Vagina (tissue), 2 donors: Measurements from ENCODE around the gene MOCS1.

Source experiments
- POLR2A ChIP-seq, 2 donors: fragments of 450-650 bp; IDR thresholded peaks; one replicate each; pipeline ENCODE4 v1.6.1; 2017; ENCODE audit warnings: antibody characterized with exemption in 2 of 2, mild to moderate bottlenecking in 2 of 2, moderate library complexity in 2 of 2
- POLR2AphosphoS5 ChIP-seq, 2 donors: sonication (generic); formaldehyde crosslinking; IDR thresholded peaks; one replicate each; pipeline ENCODE4 v1.9.0; 2017; ENCODE audit warnings: antibody characterized with exemption in 2 of 2, mild to moderate bottlenecking in 2 of 2, low read depth in 1 of 2; ENCODE audit not compliant: insufficient read depth in 1 of 2
- TF ChIP-seq, protein P1 (sequence below), 3 experiments: fragments of 450-650 bp in 2 of 3; fragments of 200-600 bp in 1 of 3; sonication (generic) in 1 of 3; IDR thresholded peaks; one replicate each; pipeline ENCODE4 v1.5.1; 2017 to 2019; ENCODE audit warnings: antibody characterized with exemption in 3 of 3, mild to moderate bottlenecking in 2 of 3, moderate library complexity in 2 of 3

GRCh38 chr6:39930540-39930939 lies 3.7 kb downstream of the MOCS1 start:
- TF ChIP-seq, protein P1, sequence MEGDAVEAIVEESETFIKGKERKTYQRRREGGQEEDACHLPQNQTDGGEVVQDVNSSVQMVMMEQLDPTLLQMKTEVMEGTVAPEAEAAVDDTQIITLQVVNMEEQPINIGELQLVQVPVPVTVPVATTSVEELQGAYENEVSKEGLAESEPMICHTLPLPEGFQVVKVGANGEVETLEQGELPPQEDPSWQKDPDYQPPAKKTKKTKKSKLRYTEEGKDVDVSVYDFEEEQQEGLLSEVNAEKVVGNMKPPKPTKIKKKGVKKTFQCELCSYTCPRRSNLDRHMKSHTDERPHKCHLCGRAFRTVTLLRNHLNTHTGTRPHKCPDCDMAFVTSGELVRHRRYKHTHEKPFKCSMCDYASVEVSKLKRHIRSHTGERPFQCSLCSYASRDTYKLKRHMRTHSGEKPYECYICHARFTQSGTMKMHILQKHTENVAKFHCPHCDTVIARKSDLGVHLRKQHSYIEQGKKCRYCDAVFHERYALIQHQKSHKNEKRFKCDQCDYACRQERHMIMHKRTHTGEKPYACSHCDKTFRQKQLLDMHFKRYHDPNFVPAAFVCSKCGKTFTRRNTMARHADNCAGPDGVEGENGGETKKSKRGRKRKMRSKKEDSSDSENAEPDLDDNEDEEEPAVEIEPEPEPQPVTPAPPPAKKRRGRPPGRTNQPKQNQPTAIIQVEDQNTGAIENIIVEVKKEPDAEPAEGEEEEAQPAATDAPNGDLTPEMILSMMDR (IDR thresholded peaks at IDR 0.05), result no peak
- no peak for TF ChIP-seq POLR2A (IDR thresholded peaks at IDR 0.05)
- TF ChIP-seq POLR2AphosphoS5 (IDR thresholded peaks at IDR 0.05; ENCODE audit: insufficient read depth in 1 of 2, low read depth in 1 of 2), result no peak
